OCI-LY7 (cell line): Measurements from ENCODE around the gene CDK18.

Source experiments
- CTCF ChIP-seq: fragments of 200-600 bp; sonication (generic); conservative IDR thresholded peaks from 2 replicates; pipeline ENCODE4 v1.5.1; 2014; ENCODE audit warnings: mild to moderate bottlenecking, antibody characterized with exemption, low read length, moderate library complexity, mixed read lengths
- EZH2phosphoT487 ChIP-seq: fragments of 200-600 bp; sonication (generic); IDR thresholded peaks from 2 replicates; pipeline ENCODE4 v1.6.1; 2018; ENCODE audit warnings: low read depth, borderline replicate concordance, mild to moderate bottlenecking, mixed run types, antibody characterized with exemption, low read length, moderate library complexity, mixed read lengths

GRCh38 chr1:205578780-205579571 is 74.5 kb downstream of the CDK18 start:
- TF ChIP-seq CTCF: no peak
- no peak for TF ChIP-seq EZH2phosphoT487
